Stomach (tissue), 4 donors: ENCODE results near the gene IARS1.

ENCODE experiments used
- POLR2AphosphoS5 ChIP-seq, 3 donors: sonication (generic); formaldehyde crosslinking; IDR thresholded peaks; one replicate each; pipeline ENCODE4 v1.6.1; 2016; ENCODE audit warnings: antibody characterized with exemption in 3 of 3
- TF ChIP-seq, protein P1 (sequence below), 7 experiments: fragments of 450-650 bp in 4 of 7; fragments of 200-600 bp in 3 of 7; sonication (generic) in 3 of 7; IDR thresholded peaks; one replicate each; pipeline ENCODE4 v1.5.1; 2016 to 2019; ENCODE audit warnings: antibody characterized with exemption in 7 of 7, control low read depth in 2 of 7, mild to moderate bottlenecking in 1 of 7

DNA sequence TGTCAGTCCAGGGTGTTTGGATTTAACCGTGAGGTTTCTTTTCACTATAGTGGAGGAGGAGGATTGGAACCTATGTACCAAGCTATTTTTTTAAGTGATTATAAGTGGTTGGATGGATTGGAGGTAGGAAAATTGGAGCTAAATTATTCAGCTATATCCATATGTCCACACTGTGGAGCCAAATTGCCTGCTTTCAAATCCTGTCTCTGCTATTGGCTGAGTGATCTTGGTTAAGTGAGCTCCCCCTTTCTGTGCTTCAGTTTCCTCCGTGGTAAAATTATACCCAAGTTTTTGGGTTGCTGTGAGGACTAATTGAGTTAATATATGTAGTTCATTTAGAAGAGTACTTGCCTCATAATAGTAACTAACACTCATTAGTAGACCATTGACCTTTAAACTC, 34.7 kb upstream of the IARS1 start:
- TF ChIP-seq, protein P1, sequence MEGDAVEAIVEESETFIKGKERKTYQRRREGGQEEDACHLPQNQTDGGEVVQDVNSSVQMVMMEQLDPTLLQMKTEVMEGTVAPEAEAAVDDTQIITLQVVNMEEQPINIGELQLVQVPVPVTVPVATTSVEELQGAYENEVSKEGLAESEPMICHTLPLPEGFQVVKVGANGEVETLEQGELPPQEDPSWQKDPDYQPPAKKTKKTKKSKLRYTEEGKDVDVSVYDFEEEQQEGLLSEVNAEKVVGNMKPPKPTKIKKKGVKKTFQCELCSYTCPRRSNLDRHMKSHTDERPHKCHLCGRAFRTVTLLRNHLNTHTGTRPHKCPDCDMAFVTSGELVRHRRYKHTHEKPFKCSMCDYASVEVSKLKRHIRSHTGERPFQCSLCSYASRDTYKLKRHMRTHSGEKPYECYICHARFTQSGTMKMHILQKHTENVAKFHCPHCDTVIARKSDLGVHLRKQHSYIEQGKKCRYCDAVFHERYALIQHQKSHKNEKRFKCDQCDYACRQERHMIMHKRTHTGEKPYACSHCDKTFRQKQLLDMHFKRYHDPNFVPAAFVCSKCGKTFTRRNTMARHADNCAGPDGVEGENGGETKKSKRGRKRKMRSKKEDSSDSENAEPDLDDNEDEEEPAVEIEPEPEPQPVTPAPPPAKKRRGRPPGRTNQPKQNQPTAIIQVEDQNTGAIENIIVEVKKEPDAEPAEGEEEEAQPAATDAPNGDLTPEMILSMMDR (IDR thresholded peaks at IDR 0.05), result no peak
- TF ChIP-seq POLR2AphosphoS5 (IDR thresholded peaks at IDR 0.05), result no peak
